NCI-H2227 (cell line): ENCODE data around the gene HLA-DPA1.
A peak's percentile ranks its signal among the peaks of the same experiment; 100 is the strongest.

Source experiments
- DNase-seq: peaks from one replicate; lab custom pipeline; 2025; ENCODE audit not compliant: unreplicated experiment; lab: John Stamatoyannopoulos, UW

Gene HLA-DPA1

DNA sequence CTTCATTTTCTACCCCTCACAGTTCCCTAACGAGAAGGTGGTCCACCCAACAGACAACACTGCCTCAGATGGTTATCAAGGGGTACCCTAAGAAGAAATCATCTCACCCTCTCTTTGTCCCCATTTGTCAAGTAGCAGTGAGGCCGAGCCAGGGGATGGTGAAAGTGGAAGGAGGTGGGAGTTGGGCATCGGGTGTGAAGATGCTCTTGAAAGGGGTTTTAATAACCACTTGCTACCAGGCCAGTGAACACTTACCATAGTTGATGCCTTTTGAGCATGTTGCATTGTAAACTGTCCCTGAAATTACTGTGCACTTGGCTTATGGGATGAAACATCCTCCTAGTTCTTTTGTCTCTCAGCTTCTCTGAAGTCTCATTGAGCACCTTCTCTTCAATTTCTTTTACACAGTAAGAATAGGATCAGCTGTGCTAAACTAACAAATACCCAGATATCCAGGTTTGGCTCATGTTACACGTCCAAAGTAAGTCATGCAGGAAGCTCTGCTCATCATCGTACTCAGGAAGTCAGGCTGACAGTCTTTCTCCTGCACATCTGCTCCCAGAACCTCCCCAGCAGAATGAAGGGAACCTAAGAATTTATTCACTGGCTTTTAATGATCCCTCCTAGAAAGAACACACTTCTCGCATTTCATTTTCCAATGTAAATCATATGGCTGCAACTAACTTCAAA, 15.6 kb upstream of the HLA-DPA1 start:
- DNase-seq = no peak

DNA sequence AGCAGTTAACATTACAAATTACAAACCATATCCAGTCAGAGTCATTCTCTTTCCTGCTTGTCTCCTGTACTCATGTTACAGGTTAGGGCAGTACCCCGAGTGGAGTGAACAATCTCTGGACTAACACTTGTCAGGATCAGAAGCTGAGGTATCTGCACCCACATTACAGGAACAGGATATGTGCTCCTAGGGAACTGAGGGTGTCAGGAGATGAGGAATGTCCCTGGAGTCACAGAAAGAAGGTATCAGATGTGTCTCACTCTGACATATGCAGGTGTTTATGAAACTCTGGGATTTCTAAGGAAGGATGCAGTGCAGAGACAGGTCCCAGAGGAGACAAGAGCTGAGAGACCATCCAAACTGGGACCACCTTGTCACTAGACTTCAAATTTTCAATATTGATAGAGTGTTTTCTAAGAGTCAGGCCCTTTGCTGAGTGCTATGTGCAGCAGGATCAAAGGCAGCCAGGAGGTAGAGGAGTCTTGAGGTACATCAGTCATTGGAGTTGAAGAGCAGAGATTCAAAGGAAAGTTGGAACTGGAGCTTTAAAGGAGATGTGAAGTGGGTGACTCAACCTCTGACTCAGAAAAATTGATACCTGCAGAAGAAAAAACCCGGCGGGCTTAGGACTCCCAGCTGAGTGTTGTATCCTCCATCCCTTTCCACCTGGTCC, 14.9 kb upstream of the HLA-DPA1 start:
- DNase-seq = no peak

DNA sequence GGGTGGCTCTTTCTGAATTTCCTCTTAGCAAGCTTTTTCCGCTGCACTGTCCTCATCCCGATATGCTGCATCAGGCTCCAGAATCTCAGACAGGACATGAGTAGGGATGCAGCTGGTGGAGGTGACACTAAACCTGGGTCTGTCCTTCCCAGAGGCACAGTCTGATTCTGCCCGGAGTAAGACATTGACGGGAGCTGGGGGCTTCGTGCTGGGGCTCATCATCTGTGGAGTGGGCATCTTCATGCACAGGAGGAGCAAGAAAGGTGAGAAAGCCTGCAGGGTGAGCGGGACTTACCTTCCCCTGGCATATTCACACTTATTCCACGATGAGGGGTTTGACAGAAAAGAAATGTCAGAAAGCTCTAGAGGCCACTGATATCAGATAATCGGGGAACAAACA, 12.2 kb upstream of the HLA-DPA1 start:
- DNase-seq = no peak

DNA sequence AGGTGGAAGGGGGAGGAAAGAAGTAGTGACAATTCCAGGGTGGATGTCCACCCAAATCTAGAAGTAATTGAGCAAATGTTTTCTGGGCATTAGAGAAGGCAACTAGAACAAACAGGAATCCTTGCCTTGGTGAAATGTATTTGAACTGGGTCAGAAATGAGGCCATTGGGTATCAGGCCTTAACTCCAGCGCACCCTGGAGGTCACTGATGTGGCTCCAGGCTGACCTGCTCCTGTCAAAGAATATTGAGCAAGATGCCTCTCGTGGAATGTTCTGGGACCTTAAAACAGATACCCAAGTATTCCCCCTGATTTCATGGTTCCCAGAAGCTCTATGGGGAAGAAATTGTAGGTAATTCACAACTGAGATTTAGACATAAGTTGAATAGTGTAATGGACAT, 9.3 kb upstream of the HLA-DPA1 start:
- DNase-seq = no peak

GRCh38 chr6:33081098-33081824, 7.8 kb upstream of the HLA-DPA1 start:
- DNase-seq = no peak

- peak; percentile 72 for DNase-seq
Measured at GRCh38 chr6:33080127-33081089, 7.0 kb upstream of the HLA-DPA1 start.

GRCh38 chr6:33079580-33079979, 6.1 kb upstream of the HLA-DPA1 start:
- no peak for DNase-seq

DNA sequence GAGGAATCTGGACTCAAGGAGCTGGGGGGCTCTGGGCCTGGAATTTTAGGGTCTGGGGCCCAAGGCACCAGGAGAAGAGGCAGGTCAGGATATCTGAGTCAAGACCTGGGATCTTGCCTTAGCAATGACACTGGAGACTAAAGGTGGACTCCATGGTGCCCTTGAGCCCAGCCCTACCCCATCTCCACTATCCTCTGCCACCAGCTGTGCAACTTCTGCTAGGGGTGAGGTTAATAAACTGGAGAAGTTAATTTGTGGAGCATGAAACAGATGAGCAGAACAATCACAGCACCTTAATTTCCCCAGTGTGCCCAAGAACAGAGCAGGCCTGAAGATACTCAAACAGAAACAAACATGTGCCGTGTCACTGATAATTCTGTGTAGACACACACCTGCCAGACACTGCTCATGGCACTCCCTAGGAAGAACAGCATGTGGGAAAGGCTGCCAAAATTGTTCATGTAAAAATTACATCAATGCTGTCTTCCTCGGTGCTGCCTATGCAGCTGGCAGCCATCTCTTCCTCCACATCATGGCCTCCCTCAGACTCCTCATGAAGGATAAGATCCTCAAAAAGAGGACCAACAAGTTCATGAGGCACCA, 5.6 kb upstream of the HLA-DPA1 start:
- no peak for DNase-seq

DNA sequence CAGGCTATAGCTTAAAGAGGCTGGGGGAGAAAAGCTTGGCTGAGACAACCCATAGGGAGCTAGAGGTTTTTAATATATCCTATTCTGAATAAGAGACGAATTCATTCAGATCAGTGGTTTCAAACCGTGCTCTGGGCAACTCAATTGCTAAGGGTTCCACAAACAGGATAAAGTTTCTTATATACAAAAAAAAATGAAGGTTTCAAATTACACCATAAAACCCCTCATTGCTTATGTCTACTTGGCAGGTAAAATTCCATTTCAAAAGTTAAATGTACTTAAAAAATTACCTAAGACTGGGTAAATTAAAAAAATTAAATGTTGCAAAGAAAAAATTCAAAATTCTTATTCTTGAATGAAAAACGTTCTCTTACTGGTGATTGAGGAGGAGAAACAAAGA, 5.0 kb upstream of the HLA-DPA1 start:
- DNase-seq = no peak

GRCh38 chr6:33077908-33078307, 4.5 kb upstream of the HLA-DPA1 start:
- DNase-seq = no peak

DNA sequence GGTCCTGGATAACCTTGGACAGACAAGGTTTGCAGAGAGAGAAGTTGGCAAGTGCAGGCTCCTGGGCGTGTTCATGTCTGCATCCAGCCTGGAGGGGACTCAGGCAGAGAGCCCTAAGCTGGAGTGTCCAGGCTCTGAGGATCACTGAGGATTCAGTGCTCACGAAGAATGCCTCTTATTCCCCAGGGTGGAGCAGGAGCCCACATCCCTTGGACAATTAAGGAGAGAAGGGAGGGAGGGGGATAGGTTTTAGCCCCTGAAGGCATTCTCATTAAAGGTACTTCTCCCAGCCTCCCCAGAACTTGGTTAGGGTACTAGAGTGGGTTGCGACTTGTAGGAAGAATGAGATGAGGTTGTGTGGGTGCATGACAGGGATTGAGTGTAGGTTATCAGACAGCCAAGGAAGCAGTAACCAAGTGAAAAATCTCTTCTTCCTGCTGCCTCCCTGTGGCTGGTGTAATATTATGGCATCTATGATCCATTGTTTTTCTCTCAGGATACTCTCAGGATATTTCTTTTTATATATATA, 3.0 kb upstream of the HLA-DPA1 start:
- no peak for DNase-seq

GRCh38 chr6:33075568-33076405, 2.3 kb upstream of the HLA-DPA1 start, which contains the start of gene HLA-DPB1:
Gene HLA-DPB1, plus strand, starts transcription at chr6:33075990. Its CDS starts 52 bp downstream, at chr6:33076042.
- peak; percentile 66 for DNase-seq

GRCh38 chr6:33075208-33075567, 1.7 kb upstream of the HLA-DPA1 start:
- no peak for DNase-seq

DNA sequence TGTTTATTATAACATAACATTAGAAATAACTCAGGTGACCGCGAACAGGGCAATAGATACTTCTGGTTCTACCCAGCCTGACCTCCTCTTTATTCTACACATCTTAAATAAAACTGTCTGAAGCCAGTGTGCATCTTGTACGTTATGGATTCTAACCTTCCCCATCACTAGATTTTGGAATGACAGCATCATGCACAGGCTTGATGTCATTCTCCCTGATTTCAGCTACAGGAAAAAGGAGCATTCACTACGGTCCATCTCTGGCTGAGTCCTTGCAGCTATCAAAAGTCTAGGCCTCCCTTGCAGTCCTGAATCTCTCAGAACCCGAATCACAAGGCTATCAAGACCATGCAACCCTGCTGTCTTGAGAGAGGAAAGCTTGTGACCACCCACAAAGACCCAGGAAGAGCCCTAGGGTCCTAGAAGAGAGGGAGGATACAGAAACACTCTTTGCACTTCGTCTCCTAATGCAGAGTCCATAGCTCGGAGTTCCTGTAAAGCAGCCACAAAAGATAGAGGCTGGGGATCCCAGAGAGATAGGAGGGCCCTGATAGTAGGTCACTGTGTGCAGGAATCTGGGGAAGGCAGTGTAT, 845 bp downstream of the HLA-DPA1 start:
- DNase-seq = no peak

- no peak for DNase-seq
Measured at GRCh38 chr6:33071569-33071968, 1.9 kb downstream of the HLA-DPA1 start.

DNA sequence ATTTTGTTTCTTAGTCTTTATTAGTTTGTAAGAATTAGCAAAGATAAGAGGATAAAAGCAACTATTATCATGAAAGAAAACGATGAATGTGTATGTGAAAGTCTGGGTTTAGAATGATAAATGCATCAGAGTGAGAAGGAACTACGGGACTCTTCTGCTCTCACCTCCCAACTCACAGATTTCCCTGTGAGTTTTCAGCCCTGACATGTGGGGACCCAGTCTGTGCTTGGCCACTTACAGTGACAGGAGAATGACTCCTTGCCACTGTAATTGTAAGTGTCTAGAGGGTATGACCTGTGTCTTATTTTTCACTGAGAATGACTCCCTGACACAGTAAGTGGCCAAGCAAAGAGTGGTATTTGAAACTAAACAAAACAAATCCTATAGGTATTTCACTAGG, 2.5 kb downstream of the HLA-DPA1 start:
- no peak for DNase-seq

- no peak for DNase-seq
Measured at GRCh38 chr6:33069021-33069738, 4.3 kb downstream of the HLA-DPA1 start.

DNA sequence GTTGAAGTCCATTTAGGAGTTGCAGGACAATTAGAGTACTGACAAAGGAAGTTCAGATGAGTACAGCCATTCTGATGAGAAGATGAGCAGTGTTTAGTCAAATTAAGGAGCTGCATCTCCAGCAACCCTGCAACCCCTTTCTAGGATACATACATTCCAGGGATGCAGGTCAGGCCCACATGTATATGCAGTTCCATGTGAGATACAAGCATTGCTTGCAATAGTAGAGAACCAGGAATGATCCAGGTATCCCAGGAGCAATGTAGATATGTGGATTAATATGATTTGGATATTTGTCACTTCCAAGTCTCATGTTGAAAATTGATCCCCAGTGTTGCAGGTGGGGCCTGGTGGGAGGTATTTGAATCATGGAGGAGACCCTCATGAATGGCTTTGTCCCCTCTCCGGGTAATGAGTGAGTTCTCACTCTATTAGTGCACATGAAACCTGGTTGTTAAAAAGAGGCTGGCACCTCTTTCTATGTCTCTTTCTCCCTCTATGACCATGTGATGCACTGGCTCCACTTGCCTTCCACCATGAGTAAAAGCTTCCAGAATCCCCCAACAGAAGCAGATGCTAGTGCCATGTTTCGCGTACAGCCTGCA, 6.4 kb downstream of the HLA-DPA1 start:
- DNase-seq = no peak
